Stimulated activated CD8-positive, alpha-beta memory T cell treated with anti-CD3 and anti-CD28 coated beads, Interleukin-2, amount 100 ng/mL, for 48 hours (primary cell): ENCODE results near the gene RAB3B.

Experiments
- DNase-seq, 2 donors: peaks; one replicate each; pipeline ENCODE4 v3.0.0-alpha.2; 2020; ENCODE audit warnings: low read depth in 2 of 2

RAB3B gene

GRCh38 chr1:51956528-51957509 lies 33.7 kb downstream of the RAB3B start:
- no peak for DNase-seq

DNA sequence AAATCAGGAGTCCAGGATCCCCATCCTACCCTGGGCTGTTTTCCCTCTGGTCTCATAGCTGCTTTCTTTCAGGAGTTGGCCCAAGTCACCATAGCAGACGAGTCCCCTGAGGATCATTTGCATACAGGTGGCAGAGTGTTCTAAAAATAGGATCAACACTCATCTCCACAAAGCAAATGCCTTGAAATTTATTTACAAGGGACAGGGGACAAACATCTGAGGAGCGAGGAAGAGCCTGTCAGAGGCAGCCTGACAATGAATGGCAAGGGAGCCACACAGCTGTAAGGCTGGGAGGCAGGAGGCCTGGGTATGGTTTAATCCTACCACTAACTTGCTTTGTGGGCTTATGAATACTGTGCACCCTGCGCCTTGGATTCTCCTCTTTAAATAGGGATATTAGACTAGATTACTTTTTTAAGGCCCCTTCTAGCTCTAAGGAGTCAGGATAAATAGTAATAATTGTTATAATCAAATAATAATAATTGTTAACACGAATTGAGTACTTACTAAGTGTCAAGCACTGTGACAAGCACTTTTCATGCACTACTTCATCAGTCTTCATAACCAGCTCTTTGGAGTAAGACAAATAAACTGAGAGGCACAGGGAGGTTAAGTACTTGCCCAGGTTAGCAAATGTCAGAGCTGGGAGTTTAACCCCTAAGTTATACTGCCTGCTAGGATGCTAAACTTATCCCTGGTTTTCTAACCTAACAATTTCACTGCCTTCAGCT lies 34.5 kb downstream of the RAB3B start:
- no peak for DNase-seq

GRCh38 chr1:51954783-51955182 lies 35.7 kb downstream of the RAB3B start:
- DNase-seq, result no peak

DNA sequence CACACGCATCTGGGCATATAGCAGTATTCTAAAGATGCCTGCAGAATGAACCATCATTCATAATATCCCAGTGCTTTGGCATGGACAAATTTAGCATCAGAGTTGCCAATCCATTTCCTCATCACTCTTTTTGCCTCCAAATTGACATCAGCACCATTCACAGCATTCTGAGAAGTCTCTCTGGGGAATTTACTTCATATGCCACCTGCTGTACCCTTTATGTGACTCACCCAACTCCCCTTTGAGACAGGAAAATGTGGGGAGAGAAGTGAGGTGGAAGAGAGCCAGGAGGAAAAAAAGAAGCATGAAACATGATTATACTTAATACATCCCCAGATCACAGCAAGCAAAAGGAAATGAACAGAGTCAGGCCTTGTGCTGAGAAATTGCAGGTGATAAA lies 37.4 kb downstream of the RAB3B start:
- DNase-seq, result no peak

GRCh38 chr1:51952638-51953037 lies 37.9 kb downstream of the RAB3B start:
- no peak for DNase-seq

DNA sequence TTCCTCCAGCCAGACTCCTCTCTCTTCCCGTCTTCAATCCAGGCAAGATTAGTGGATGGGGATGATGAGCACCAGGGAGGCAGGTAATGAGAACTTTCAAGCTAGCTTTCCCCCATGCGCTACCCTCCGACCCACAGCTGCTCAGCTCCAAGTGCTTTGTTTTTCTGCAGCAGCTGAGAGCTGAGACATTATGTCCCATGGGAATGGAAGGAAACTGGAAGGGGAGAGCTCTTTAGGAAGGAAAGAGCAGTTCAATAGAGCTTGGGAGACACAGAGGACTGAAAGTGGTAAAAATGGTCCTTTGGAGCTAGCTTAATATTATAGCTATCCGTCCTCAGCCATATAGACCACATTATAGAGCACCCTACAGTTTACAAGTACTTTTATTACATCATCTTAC lies 39.8 kb downstream of the RAB3B start:
- no peak for DNase-seq

- no peak for DNase-seq
These were observed 41.3 kb downstream of the RAB3B start for GRCh38 chr1:51949014-51949702.

- no peak for DNase-seq
These were observed 42.0 kb downstream of the RAB3B start for GRCh38 chr1:51948491-51948915.

DNA sequence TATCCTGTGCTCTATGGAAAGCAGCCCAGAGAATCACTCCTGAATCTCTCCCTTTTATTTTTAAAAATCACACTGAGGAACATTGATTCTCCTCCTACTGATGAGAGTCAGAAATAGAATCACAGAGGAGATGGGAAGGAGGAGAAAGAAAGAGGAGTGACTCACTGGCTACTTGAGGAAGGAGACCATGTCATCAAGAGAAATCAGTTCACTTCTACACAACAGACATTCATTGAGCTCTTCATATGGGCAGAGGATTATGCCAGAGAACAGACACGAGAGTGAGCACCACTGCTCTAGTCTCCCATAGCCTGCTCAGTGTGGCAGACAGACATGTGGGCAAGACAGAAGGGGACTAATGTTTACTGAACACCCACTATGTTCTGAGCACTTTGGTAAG lies 44.2 kb downstream of the RAB3B start:
- DNase-seq, result no peak

GRCh38 chr1:51945591-51945990 lies 44.9 kb downstream of the RAB3B start:
- no peak for DNase-seq

- no peak for DNase-seq
These were observed 48.2 kb downstream of the RAB3B start for GRCh38 chr1:51942281-51942680.

DNA sequence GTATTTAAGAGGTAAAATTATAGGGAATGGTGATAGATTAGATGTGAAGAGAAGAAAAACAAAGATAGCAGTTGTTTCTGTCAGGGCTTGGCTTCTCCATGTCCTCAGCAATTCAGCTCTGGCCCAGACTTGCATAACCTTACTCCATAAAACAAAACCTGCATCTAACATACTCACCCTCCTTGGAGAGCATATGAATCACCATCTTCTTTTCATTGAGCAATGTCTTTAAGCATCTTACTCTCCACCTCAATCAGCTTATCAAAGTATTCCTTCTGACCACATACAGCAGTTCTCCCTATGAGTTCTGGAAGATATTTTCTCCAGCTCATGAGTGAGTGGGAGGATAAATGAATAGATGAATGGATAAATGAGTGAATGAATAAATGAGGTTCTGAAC lies 49.0 kb downstream of the RAB3B start:
- no peak for DNase-seq

GRCh38 chr1:51937112-51937511 lies 53.4 kb downstream of the RAB3B start:
- DNase-seq, result no peak

GRCh38 chr1:51936531-51936930 lies 54.0 kb downstream of the RAB3B start:
- no peak for DNase-seq

DNA sequence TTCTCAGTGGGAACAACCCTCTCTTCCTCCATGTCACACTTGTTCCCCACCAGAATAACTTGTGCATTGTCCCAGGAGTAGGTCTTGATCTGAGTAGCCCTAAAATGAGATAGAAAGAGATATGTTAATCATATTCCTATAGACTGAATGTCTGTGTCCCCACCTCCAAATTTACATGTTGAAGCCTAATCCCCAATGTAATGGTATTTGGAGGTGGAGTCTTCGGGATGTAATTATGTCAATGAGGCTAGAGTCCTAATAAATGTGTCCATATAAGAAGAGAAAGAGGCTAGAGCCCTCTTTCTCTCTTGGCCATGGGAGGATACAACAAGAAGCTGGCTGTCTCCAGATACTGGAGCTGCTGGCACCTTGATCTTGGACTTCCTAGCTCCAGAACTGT lies 57.2 kb downstream of the RAB3B start:
- DNase-seq, result no peak

DNA sequence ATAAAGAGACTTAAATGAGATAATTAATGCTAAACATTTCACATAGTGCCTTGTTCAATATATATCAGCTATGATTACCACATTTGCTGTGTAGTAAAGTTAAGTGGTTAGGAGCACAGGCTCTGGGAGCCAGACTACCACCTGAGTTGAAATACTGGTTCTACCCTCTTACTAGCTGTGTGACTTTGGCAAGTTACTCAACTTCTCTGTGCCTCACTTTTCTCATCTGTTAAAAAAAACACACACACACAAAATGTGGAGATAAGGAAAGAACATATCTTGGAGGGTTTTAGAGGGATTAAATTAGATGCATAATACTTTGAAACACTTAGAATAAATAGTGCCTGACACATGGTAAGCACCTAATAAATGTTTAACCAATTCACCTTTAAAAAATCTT lies 60.2 kb downstream of the RAB3B start:
- no peak for DNase-seq

GRCh38 chr1:51928896-51929295 lies 61.6 kb downstream of the RAB3B start:
- DNase-seq, result no peak

DNA sequence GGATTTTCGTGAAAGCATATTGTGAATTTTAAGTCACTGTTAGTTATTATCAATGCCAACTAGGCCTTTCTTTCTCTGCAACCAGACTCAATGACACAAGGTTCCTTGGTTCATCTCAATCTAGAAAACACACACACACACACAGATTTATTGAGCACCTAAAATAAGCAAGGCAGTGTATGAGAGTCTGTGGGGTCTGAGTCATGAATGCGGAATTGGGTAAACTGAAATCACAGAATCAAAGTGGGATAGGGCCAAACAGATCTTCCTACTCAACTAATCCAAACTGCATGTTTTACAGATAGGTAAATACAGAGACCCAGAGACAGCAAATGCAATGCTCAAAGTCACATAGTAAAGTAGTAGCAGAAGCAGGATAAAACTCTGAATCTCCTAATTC lies 63.5 kb downstream of the RAB3B start:
- no peak for DNase-seq

GRCh38 chr1:51926171-51926812 lies 64.2 kb downstream of the RAB3B start:
- DNase-seq, result no peak

GRCh38 chr1:51924455-51924854 lies 66.0 kb downstream of the RAB3B start:
- DNase-seq, result peak; percentile 4 to 41

DNA sequence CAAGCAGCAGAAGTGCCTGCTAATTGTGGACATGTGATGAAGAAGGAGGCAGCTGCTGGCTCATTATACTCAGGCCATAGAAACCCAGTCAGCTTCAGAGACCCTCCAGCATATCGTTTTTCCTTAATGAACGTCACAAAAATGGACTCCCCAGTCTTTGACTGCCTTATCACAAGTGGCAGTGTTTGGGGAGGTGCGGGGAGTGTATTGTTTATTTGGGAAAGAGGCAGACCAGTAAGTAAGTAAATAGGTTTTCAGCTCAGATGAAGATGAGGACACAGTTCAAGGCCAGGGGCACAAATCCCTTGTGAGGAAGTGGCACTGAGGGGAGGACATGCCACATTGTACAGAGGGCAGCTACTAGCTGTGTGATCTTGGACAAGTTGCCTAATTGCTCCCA lies 68.5 kb downstream of the RAB3B start:
- DNase-seq, result no peak

DNA sequence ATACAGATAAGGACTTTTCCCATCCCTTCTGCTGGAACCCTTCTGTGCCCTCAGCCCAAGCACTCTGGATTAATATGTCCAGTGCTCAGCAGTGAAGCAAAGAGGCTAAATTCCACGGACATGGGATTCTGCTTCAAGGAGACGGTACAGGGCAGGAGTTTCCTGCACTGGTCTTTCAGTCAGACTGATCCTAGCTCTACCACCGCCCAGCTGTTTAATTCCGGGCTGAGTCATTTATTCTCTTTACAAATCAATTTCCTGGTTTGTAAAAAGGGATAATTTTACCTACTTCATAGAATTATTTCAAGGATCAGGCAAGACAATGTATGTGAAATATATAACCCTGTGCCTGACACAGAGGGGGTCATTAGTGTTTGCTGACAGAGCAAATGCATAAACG lies 70.4 kb downstream of the RAB3B start:
- DNase-seq, result no peak
